NCI-H748 (cell line): Measurements from ENCODE around the gene PLXNB2.
A peak's percentile ranks its signal among the peaks of the same experiment; 100 is the strongest.

ENCODE experiments used
- DNase-seq: peaks from one replicate; lab custom pipeline; 2025; ENCODE audit not compliant: unreplicated experiment; lab: John Stamatoyannopoulos, UW

The PLXNB2 gene

GRCh38 chr22:50311606-50312351, 4.3 kb upstream of the PLXNB2 start:
- DNase-seq, result no peak

DNA sequence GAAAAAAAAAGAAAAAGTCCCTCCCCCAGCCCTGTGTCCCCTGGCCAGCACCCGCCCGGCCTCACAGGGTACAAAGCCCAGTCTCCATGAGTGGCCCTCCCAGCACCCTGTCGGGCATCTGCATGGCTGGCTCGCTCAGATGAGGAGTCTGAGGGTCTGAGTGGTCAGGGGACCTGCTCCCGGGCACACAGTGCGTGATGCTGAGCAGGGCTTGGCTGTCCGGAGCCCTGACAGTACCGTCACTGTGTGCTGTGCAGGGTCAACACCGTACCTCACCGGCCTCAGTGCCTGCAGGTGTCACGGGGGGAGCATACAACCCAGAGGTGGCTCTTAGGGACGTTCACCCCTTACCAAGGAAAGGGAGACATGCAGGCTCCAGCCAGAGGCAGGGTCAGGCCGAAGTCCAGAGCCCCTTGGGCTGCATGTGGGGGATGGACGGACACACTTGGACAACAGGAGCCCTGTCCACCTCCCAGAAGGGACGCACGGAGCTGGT, 3.6 kb upstream of the PLXNB2 start:
- no peak for DNase-seq

- DNase-seq, result no peak
Measured at GRCh38 chr22:50310031-50310722, 2.7 kb upstream of the PLXNB2 start.

DNA sequence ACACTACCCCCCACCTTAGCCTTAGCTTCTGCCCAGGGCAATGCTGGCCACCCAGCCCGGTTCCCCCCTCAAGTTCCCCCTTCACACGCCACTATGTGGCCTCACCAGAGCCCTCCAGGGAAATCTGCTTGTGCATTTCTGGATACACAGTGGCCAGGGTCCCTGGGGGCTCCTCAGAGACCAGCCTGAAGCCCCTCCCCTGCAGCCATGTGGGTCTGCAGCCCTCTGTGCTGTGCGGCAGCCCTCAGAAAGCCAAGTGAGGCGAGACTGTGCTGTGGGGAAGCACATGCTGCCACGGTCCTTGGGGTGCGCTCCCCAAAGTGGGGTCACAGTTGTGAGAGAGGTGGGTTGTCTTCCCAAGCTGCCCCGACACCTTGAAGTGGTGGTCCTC, 2.1 kb upstream of the PLXNB2 start:
- DNase-seq, result no peak

- no peak for DNase-seq
Measured at GRCh38 chr22:50308986-50309600, 1.6 kb upstream of the PLXNB2 start.

- no peak for DNase-seq
Measured at GRCh38 chr22:50308597-50308935, 1.1 kb upstream of the PLXNB2 start.

DNA sequence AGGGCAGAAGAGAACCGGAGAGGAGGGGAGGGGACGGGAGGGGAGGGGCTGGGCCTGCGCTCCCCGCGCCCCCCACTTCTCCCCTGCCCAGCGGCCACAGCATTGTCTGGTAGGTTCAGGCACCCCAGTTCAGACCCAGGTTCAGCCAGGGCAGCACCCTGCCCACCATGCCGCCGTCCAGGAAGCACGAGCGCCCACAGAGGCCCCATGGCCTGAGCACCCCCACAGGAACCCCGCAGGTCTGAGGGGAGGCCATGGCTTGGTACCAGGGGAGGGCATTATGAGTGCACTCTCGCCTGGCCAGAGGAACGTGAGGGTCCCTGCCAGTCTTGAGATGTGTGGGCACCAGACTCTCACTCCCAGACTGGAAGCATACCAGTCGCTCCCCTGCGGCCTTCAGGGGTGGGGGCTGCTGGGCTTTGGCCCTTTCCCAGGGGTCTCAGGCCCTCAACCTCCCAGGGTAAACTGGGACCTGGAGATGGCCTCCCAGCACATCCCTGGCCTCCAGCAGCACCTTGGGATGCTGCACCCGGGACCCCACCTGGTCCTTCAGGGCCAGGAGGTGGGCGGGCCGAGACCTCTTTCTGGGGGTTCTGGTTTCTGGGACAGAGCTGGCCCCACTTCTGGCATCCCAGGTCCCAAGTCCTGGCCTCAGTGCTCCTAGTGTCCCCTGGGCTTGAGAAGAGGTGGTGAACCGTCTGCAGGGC, 597 bp upstream of the PLXNB2 start:
- no peak for DNase-seq

DNA sequence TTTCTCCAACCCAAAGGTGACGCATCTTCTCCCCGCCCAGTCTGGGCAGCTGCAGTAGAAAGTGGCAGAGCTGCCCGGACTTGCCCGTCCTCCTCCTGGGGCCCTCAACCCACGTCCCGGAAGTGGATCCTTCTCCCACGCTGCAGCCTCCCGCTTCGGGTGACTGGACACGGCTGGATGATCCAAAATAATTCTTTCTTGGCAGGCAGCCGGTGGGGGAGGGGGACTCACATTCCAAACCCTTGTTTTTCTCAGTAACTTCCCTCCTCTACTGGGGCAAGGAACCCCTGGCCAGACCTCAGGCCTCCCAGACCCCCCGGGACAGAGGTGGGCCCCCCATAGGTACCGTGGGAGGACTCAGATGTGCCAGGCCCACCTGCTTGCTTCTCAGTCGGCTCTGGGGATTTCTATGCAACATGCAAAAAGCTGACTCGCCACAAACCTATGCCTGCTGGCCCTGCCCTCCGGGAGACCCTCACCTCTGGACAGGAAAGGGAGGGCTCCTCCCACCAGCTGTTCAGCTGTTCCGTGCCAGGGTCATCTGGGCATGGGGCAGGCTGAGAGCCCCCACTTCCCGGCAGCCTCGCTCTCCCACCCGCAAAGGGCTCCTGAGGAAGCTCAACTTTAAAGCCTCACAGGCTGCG, 1.4 kb downstream of the PLXNB2 start:
- peak; percentile 82 for DNase-seq

- DNase-seq, result no peak
Measured at GRCh38 chr22:50305393-50305922, 2.0 kb downstream of the PLXNB2 start.

DNA sequence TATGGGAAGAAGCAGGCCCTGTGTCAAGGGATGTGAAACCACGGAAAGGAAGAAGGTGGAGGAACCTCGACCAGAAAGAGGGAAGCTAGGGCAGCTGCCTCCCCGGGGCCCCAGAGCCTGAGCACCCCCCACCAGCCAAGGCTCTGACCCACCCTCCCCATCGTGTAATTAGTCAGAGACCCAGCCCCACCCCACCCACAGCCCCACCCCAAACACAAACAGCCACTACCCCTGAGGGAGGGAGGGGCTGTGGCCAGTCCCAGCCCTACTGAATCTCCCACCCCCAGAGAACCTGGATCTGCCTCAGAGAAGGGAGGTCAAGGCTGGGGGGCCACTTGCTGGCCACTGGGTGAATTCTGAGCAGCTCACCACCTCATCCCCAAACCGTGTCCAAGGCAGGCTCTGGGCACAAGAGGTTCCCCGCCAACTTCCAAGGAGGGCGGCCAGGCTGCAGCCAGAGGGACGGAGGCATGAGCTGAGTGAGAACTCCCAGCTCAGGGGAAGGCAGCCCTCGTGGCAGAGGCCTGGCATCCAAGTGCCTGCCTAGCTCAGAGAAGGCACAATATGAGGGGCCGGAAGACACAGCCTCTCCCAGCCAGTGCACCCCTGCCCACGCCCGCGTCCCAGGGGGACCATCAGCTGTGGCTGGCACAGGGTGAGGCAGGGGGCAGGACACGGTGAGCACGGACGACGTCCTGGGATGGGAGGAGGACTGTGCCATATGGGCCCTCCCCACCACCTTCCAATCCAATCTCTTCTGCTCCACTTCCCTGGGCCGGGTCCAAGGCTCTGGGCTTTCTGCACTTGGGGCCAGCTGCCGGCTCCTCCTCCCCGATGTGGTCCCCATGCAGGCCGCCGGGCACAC, 2.7 kb downstream of the PLXNB2 start:
- DNase-seq, result no peak

DNA sequence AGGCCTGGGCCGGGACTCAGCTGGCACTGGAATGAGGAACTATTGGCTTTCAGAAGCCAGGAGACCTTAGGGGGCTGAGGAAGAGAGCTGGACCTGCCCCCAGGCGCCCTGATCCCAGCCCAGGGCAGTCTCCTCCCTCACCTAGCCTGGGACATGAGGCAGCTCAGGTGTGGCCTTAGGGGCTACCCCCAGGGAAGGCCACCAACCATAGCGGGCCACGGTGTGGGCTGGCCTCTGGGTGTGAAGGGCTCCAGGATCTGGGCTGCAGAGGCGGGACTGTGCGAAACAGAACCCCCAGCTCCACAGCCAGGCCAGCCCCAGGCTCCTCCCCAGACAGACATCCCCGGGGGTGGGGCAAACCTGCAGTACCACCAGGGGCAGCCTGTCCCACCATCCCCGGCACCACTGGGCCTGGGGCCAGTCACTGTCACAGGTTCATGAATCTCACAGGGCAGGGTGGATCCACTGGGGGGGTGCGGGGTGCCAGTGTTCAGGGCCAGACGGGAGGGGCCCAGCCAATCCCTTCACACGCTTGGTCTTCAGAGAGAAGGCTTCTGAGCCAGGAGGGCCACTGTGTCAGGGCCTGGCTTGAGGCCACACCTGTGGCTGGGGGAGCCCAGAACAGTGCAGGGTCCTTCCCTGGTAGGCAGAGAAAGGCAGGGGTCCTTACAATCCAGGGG, 3.5 kb downstream of the PLXNB2 start:
- no peak for DNase-seq

DNA sequence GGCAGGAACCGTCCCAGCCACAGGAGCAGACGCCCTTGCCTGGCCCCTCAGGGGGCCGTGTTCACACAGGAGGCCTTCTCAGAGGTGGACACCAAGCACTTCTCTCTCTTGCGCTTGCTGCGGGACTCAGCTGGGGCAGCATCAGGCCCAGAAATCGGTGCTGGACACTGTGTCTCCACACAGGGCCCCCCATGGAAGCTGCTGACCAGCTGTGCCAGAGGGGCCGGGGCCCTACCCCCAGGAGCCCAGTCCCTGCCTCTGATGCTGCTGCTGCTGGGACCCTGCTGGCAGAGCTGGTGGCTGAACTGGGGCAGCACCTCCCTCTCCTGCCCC, 4.0 kb downstream of the PLXNB2 start:
- no peak for DNase-seq

- no peak for DNase-seq
Measured at GRCh38 chr22:50302564-50302963, 4.9 kb downstream of the PLXNB2 start.

DNA sequence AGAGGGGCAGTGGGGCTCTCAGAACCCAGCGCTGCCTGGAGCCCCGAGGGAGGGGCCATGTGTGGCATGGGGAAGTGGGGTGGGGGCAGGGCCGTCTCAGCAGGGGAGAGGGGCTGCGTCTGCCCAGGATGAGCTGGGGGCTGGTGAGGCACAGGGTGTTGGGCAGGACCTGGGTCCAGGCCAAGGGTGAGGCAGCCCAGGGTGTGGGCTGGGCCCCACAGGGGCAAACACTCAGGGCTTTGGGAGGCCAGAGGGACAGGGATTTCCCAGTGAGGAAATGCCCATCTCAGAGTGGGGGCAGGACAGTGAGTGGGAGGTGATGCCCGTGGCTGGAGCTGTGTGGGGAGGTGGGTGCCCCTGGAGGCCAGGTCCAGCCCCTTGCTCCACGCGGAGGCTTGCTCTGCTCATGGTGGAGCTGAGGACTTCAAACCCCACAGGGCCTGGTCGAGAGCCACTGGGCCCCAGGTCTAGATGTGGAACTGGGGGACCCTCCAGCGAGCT, 5.4 kb downstream of the PLXNB2 start:
- no peak for DNase-seq

GRCh38 chr22:50301581-50301991, 5.9 kb downstream of the PLXNB2 start:
- DNase-seq, result no peak

GRCh38 chr22:50300620-50301257, 6.7 kb downstream of the PLXNB2 start:
- DNase-seq, result no peak

DNA sequence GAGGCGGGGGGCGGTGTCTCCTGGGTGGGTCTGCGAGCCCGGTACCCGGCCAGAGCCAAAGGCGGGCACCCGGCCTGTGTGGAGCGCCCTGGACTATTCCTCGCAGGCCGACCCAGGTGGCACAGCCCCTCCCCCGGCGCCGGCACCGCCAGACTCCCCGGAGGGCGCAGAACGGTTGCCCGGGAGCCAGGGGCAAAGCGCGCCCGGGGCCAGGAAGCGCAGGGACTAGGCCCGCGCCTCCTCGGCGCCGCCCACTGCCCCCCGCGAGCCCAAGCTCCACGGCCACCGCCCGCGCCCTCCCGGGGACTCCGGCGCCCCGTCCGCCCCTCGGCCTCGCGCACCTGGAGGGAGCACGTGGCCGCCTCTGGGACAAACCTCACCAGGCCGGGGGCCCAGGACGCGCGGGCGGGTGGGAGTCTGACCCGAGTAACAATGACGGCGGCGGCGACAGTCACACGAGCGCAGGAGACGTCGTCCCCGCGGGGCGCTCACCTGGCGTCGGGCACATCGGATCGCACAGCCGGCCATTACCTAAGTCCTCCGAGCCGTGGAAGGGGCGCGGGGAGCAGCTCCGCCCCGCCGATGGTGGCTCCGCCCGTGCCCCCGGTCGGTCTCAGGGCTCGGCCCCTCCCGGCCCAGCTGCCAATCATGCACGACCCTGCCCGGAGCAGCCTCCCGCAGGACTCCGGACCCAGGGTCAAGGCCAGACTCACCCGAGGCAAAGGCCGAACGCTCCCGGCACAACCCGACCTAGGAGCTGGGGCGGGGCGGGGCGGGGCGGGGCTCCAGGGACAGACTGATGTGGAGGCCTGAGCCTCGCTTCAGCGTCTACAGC, 7.4 kb downstream of the PLXNB2 start:
- DNase-seq, result peak; percentile 52
